Measurements from ENCODE around the gene KLF16.

- TF ChIP-seq CTCF (IDR thresholded peaks at IDR 0.05), result no peak
- no peak for TF ChIP-seq POLR2A (IDR thresholded peaks at IDR 0.05)
- TF ChIP-seq POLR2AphosphoS5 (IDR thresholded peaks at IDR 0.05), result no peak
Observed at GRCh38 chr19:1836458-1837221, 26.7 kb downstream of the KLF16 start.
